H7 (cell line): ENCODE results near the gene WDR74. TPM values are rescaled to one million over a fixed set of nuclear protein-coding genes. Genes with fewer than 3 reads are reported as not detected.

Experiments
- total RNA-seq: library from RNA; depleted of rRNA; stranded (reverse); fragments of >200 nt; shearing (Covaris generic); gene quantifications from 2 replicates; pipeline ENCODE4 v1.2.3, GENCODE V29; 2014; rRNA removed

The WDR74 gene
- total RNA-seq, 1 experiment from 2014 or later, result 153 TPM

Other genes starting within 250 kb of the WDR74 start
- gene TUT1, start 248.1 kb downstream of the WDR74 start, total RNA-seq, result 25.8 and 29.4 TPM in 2 replicates
- gene MTA2, start 237.7 kb downstream of the WDR74 start, total RNA-seq, result 151 and 166 TPM in 2 replicates
- 28.0 and 29.3 TPM in 2 replicates for gene EML3, start 226.8 kb downstream of the WDR74 start, total RNA-seq
- gene ROM1, start 226.3 kb downstream of the WDR74 start, total RNA-seq, result 1.1 and 2.5 TPM in 2 replicates
- 49.9 and 58.3 TPM in 2 replicates for gene B3GAT3, start 217.6 kb downstream of the WDR74 start, total RNA-seq
- 173 and 181 TPM in 2 replicates for gene GANAB, start 193.0 kb downstream of the WDR74 start, total RNA-seq
- gene INTS5, start 186.3 kb downstream of the WDR74 start, total RNA-seq, result 19.5 and 26.1 TPM in 2 replicates
- 107 and 136 TPM in 2 replicates for gene C11orf98, start 174.4 kb downstream of the WDR74 start, total RNA-seq
- 24.7 and 38.1 TPM in 2 replicates for gene CSKMT, start 174.3 kb downstream of the WDR74 start, total RNA-seq
- gene UQCC3, start 167.9 kb downstream of the WDR74 start, total RNA-seq, result 19.0 and 22.4 TPM in 2 replicates
- gene LBHD1, start 167.3 kb downstream of the WDR74 start, total RNA-seq, result 2.7 and 4.5 TPM in 2 replicates
- gene UBXN1, start 160.5 kb downstream of the WDR74 start, total RNA-seq, result 79.2 and 81.2 TPM in 2 replicates
- gene LRRN4CL, start 150.1 kb downstream of the WDR74 start, total RNA-seq, result 0.14 and 0.30 TPM in 2 replicates
- gene BSCL2, start 132.2 kb downstream of the WDR74 start, total RNA-seq, result 169 and 200 TPM in 2 replicates
- 0.33 and 3.1 TPM in 2 replicates for gene GNG3, start 131.9 kb downstream of the WDR74 start, total RNA-seq
- gene HNRNPUL2, start 112.1 kb downstream of the WDR74 start, total RNA-seq, result 7.3 and 10.1 TPM in 2 replicates
- 45.1 and 63.1 TPM in 2 replicates for gene TTC9C, start 111.1 kb downstream of the WDR74 start, total RNA-seq
- gene ZBTB3, start 85.4 kb downstream of the WDR74 start, total RNA-seq, result 26.8 and 42.0 TPM in 2 replicates
- gene POLR2G, start 78.0 kb downstream of the WDR74 start, total RNA-seq, result 155 and 172 TPM in 2 replicates
- 32.1 and 42.9 TPM in 2 replicates for gene TAF6L, start 68.2 kb downstream of the WDR74 start, total RNA-seq
- gene TMEM179B, start 52.2 kb downstream of the WDR74 start, total RNA-seq, result 50.1 and 55.2 TPM in 2 replicates
- 30.2 and 42.1 TPM in 2 replicates for gene TMEM223, start 47.6 kb downstream of the WDR74 start, total RNA-seq
- 19.1 and 19.3 TPM in 2 replicates for gene NXF1, start 34.1 kb downstream of the WDR74 start, total RNA-seq
- 24.0 and 29.0 TPM in 2 replicates for gene STX5, start 7.5 kb downstream of the WDR74 start, total RNA-seq
- gene TEX54, start 6.7 kb downstream of the WDR74 start, total RNA-seq, result not detected in 2 replicates
- 271 and 340 TPM in 2 replicates for gene SLC3A2, start 41.3 kb upstream of the WDR74 start, total RNA-seq
- gene CHRM1, start 81.8 kb upstream of the WDR74 start, total RNA-seq, result not detected in 2 replicates
- not detected in 2 replicates for gene SLC22A6, start 145.4 kb upstream of the WDR74 start, total RNA-seq
- gene SLC22A8, start 176.3 kb upstream of the WDR74 start, total RNA-seq, result not detected in 2 replicates